Epithelial cell of proximal tubule (primary cell): Measurements from ENCODE around the gene BTBD19. TPM values are rescaled to one million over a fixed set of nuclear protein-coding genes. Genes with fewer than 3 reads are reported as not detected.
A peak's percentile ranks its signal among the peaks of the same experiment; 100 is the strongest.
"Not testable (repeated sequence)": the region's sequence is repeated elsewhere in the genome, so short reads cannot be mapped to it uniquely, and the experiment has no call there.

Source experiments
- DNase-seq: peaks from one replicate; pipeline ENCODE4 v3.0.0-alpha.2; 2011; ENCODE audit warnings: low read depth
- H3K4me3 ChIP-seq: 2 replicates; pipeline ENCODE4 v1.5.1; 2011; ENCODE audit warnings: low read depth, mild to moderate bottlenecking, low read length
- CTCF ChIP-seq: conservative IDR thresholded peaks from 2 replicates; pipeline ENCODE4 v1.5.1; 2012; ENCODE audit warnings: low read depth, mild to moderate bottlenecking, low read length
- total RNA-seq: library from RNA; depleted of rRNA; stranded (reverse); fragments of >200 nt; gene quantifications from 2 replicates; pipeline ENCODE4 v1.2.3, GENCODE V29; 2015

Gene BTBD19
- total RNA-seq, 1 donor from 2014 or later, result 0.29 TPM

- TF ChIP-seq CTCF, result no peak
- peak overlapping the region; percentile 49 for H3K4me3 ChIP-seq
- no peak for DNase-seq
Observed at GRCh38 chr1:44820328-44821239, 12.3 kb downstream of the BTBD19 start.

- DNase-seq, result no peak
- no peak for TF ChIP-seq CTCF
- H3K4me3 ChIP-seq, result no peak overlapping the region
Observed at GRCh38 chr1:44821240-44821715, 13.0 kb downstream of the BTBD19 start.

GRCh38 chr1:44822131-44822701 lies 13.9 kb downstream of the BTBD19 start:
- no peak for DNase-seq
- no peak overlapping the region for H3K4me3 ChIP-seq
- no peak for TF ChIP-seq CTCF

GRCh38 chr1:44822981-44823451 lies 14.7 kb downstream of the BTBD19 start:
- no peak for TF ChIP-seq CTCF
- no peak overlapping the region for H3K4me3 ChIP-seq
- no peak for DNase-seq

- DNase-seq, H3K4me3 ChIP-seq: not testable (repeated sequence)
Observed at GRCh38 chr1:44824392-44824791, 16.1 kb downstream of the BTBD19 start.

GRCh38 chr1:44826375-44827196 lies 18.3 kb downstream of the BTBD19 start:
- no peak for DNase-seq
- no peak for TF ChIP-seq CTCF
- H3K4me3 ChIP-seq, result no peak overlapping the region
